SK-N-SH (cell line): ENCODE data around the gene NCAPG.

Source experiments
- EP300 ChIP-seq, 2 experiments: IDR thresholded peaks; 2 replicates each; pipeline versions ENCODE4 v1.4.0 to v1.6.1; 2012; ENCODE audit warnings: borderline replicate concordance in 1 of 2, low read depth in 1 of 2, low read length in 1 of 2
- FOXJ3 ChIP-seq: sonication (generic); formaldehyde crosslinking; IDR thresholded peaks from 2 replicates; pipeline ENCODE4 v1.5.1; 2020; ENCODE audit warnings: mild to moderate bottlenecking, missing genetic modification reagents
- MEF2A ChIP-seq: IDR thresholded peaks from 2 replicates; pipeline ENCODE4 v1.4.0; 2012; ENCODE audit warnings: low read depth, borderline replicate concordance
- POLR2AphosphoS5 ChIP-seq: IDR thresholded peaks from 2 replicates; pipeline ENCODE4 v1.6.1; 2012; ENCODE audit warnings: low read depth, low read length
- RAD21 ChIP-seq: IDR thresholded peaks from 2 replicates; pipeline ENCODE4 v1.6.1; 2012; ENCODE audit warnings: mild to moderate bottlenecking, low read length
- SMC3 ChIP-seq: IDR thresholded peaks from 2 replicates; pipeline ENCODE4 v1.6.1; 2012; ENCODE audit warnings: low read depth, low read length, improper control_type of control experiment
- TCF12 ChIP-seq: IDR thresholded peaks from 2 replicates; pipeline ENCODE4 v1.4.0; 2012
- TF ChIP-seq, protein P1 (sequence below): fragments of 200-600 bp; sonication (generic); IDR thresholded peaks from 2 replicates; pipeline ENCODE4 v1.6.1; 2017; ENCODE audit warnings: antibody characterized with exemption, mild to moderate bottlenecking, moderate library complexity
- TF ChIP-seq, protein P2 (sequence below): IDR thresholded peaks from 2 replicates; pipeline ENCODE4 v1.6.1; 2012; ENCODE audit warnings: mild to moderate bottlenecking, low read depth, low read length, moderate library complexity

DNA sequence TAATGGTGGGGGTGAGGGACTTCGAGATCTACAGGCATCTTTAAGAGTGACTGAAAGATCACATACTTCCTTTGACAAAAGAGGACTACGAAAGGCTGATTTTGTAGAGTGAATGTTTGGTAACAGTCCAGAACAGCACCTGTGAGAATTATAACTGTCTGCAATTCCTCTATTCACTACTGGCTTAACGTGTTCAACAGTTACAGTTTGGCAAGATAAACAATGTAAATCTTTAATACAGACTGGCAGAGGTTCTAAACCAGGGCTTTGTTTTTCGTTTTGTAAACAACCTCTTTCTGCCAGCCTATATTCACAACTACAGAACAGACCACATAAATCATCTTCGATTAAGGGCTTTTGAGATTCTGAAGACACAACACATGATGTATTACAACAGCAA is 66.9 kb downstream of the NCAPG start:
- TF ChIP-seq, protein P1, sequence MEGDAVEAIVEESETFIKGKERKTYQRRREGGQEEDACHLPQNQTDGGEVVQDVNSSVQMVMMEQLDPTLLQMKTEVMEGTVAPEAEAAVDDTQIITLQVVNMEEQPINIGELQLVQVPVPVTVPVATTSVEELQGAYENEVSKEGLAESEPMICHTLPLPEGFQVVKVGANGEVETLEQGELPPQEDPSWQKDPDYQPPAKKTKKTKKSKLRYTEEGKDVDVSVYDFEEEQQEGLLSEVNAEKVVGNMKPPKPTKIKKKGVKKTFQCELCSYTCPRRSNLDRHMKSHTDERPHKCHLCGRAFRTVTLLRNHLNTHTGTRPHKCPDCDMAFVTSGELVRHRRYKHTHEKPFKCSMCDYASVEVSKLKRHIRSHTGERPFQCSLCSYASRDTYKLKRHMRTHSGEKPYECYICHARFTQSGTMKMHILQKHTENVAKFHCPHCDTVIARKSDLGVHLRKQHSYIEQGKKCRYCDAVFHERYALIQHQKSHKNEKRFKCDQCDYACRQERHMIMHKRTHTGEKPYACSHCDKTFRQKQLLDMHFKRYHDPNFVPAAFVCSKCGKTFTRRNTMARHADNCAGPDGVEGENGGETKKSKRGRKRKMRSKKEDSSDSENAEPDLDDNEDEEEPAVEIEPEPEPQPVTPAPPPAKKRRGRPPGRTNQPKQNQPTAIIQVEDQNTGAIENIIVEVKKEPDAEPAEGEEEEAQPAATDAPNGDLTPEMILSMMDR, result no peak
- no peak for TF ChIP-seq RAD21
- no peak for TF ChIP-seq POLR2AphosphoS5
- no peak for TF ChIP-seq EP300 (IDR thresholded peaks at IDR 0.05; ENCODE audit: borderline replicate concordance in 1 of 2, low read depth in 1 of 2, low read length in 1 of 2)
- TF ChIP-seq, protein P2, sequence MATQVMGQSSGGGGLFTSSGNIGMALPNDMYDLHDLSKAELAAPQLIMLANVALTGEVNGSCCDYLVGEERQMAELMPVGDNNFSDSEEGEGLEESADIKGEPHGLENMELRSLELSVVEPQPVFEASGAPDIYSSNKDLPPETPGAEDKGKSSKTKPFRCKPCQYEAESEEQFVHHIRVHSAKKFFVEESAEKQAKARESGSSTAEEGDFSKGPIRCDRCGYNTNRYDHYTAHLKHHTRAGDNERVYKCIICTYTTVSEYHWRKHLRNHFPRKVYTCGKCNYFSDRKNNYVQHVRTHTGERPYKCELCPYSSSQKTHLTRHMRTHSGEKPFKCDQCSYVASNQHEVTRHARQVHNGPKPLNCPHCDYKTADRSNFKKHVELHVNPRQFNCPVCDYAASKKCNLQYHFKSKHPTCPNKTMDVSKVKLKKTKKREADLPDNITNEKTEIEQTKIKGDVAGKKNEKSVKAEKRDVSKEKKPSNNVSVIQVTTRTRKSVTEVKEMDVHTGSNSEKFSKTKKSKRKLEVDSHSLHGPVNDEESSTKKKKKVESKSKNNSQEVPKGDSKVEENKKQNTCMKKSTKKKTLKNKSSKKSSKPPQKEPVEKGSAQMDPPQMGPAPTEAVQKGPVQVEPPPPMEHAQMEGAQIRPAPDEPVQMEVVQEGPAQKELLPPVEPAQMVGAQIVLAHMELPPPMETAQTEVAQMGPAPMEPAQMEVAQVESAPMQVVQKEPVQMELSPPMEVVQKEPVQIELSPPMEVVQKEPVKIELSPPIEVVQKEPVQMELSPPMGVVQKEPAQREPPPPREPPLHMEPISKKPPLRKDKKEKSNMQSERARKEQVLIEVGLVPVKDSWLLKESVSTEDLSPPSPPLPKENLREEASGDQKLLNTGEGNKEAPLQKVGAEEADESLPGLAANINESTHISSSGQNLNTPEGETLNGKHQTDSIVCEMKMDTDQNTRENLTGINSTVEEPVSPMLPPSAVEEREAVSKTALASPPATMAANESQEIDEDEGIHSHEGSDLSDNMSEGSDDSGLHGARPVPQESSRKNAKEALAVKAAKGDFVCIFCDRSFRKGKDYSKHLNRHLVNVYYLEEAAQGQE, result no peak
- no peak for TF ChIP-seq MEF2A
- no peak for TF ChIP-seq FOXJ3
- no peak for TF ChIP-seq SMC3
- TF ChIP-seq TCF12, result no peak
